Kidney epithelial cell (primary cell): ENCODE data around the gene VGLL4. TPM values are rescaled to one million over a fixed set of nuclear protein-coding genes. Genes with fewer than 3 reads are reported as not detected.
"Not testable (repeated sequence)": the region's sequence is repeated elsewhere in the genome, so short reads cannot be mapped to it uniquely, and the experiment has no call there.

Source experiments
- DNase-seq: peaks from one replicate; pipeline ENCODE4 v3.0.0-alpha.2; 2010; ENCODE audit warnings: low read depth
- H3K27me3 ChIP-seq: 2 replicates; pipeline ENCODE4 v1.6.0; 2011; ENCODE audit warnings: low read length; ENCODE audit not compliant: control insufficient read depth, insufficient read depth
- H3K36me3 ChIP-seq: 2 replicates; pipeline ENCODE4 v1.5.1; 2011; ENCODE audit warnings: low read length; ENCODE audit not compliant: control insufficient read depth, insufficient read depth
- H3K4me3 ChIP-seq: 2 replicates; pipeline ENCODE4 v1.5.1; 2011; ENCODE audit warnings: low read depth, mild to moderate bottlenecking, control low read depth, low read length
- total RNA-seq: library from RNA; depleted of rRNA; stranded (reverse); fragments of >200 nt; gene quantifications from 2 replicates; pipeline ENCODE4 v1.2.3, GENCODE V29; 2015
- TF ChIP-seq, protein P1 (sequence below): IDR thresholded peaks from 2 replicates; pipeline ENCODE4 v1.5.1; 2011; ENCODE audit warnings: mild to moderate bottlenecking, moderate library complexity, low read length, control low read depth, inconsistent platforms; ENCODE audit not compliant: insufficient read depth, poor library complexity, severe bottlenecking

Gene VGLL4
- total RNA-seq, 1 donor from 2014 or later = 96.3 TPM

DNA sequence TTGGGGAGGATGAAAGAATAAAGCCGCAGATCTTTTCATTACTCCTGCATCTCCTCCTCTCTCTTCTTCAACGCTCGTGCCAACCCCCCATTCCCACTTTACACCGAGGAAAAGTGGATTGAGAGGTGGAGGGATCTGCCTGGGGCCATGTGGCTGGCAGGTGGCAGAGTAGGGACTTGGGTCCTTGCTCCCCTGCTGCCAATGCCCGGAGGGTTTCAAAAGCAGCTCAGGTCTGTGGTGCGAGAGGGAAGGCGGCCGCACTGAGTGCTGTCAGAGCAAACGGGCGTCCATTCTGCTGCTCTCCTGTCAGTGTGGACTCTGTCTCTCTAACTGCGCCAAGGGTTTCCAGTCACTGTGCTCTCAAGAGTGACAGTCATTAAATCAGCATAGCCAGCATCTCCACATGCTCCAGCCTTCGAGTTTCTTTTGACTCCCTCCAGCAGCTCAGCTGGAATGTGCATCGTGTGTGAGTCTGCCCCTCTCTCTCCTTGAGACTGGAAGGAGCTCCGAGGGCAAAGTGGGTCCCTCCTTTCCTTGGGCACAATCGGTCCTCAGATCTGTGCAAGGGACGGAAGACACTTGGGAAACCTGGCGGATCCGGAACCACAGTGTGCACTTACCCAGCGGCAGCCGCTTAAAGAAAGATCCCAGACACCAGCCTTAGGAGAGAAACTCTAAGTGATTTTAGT lies 68.6 kb downstream of the VGLL4 start:
- TF ChIP-seq, protein P1, sequence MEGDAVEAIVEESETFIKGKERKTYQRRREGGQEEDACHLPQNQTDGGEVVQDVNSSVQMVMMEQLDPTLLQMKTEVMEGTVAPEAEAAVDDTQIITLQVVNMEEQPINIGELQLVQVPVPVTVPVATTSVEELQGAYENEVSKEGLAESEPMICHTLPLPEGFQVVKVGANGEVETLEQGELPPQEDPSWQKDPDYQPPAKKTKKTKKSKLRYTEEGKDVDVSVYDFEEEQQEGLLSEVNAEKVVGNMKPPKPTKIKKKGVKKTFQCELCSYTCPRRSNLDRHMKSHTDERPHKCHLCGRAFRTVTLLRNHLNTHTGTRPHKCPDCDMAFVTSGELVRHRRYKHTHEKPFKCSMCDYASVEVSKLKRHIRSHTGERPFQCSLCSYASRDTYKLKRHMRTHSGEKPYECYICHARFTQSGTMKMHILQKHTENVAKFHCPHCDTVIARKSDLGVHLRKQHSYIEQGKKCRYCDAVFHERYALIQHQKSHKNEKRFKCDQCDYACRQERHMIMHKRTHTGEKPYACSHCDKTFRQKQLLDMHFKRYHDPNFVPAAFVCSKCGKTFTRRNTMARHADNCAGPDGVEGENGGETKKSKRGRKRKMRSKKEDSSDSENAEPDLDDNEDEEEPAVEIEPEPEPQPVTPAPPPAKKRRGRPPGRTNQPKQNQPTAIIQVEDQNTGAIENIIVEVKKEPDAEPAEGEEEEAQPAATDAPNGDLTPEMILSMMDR = no peak
- H3K4me3 ChIP-seq = no peak overlapping the region
- peaks cover 2% of the 10 kb centered on the region for H3K36me3 ChIP-seq
- no peak for DNase-seq
- no peaks in the 10 kb centered on the region for H3K27me3 ChIP-seq

DNA sequence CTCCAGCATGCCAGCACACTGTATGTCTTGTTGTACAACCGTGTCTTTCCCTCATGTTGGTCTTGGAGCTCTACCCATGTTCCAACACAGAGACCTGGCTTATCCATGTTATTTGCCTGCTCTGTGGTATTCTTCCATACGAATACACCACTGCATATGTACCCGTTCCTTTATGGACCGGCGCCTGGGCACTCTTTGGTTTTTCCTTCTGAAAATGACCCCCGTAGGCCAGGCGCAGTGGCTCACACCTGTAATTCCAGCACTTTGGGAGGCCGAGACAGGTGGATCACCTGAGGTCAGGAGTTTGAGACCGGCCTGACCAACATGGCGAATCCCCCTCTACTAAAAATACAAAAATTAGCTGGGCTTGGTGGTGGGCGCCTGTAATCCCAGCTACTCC lies 71.1 kb downstream of the VGLL4 start:
- H3K27me3 ChIP-seq, H3K36me3 ChIP-seq, DNase-seq, H3K4me3 ChIP-seq: not testable (repeated sequence)

DNA sequence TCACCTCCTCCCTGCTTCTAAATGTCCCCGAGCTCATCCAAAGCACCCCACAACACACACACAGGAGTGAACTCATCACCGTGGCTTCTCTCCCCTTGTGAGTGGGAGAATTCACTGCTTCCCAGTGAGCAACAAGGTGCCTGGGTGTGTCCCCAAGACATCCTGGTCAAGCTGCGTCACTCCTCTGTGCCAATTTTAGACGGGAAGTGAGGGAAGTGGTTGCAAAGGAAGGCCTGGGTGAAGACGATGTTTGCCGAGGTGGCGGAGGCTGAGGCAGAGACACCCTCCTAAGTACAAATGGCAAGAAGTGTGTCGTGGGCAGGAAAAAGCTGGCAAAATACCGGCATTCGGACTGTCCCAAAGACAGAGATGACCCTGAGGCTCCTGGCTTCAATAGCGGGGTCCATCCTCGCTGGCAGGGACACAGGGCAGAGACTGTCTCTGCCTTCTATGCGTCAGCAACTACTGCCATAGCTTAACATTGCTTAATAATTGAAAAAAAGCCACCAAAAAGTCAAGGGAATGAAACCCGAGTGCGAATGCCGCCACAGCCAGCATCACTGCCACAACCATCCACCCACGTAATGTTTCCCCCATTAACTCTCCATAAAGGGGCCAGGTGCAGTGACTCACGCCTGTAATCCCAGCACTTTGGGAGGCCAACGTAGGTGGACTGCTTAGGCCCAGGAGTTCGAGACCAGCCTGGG lies 72.8 kb downstream of the VGLL4 start:
- H3K27me3 ChIP-seq = no peaks in the 10 kb centered on the region
- no peak for DNase-seq
- no peak overlapping the region for H3K4me3 ChIP-seq
- H3K36me3 ChIP-seq = peaks cover 3% of the 10 kb centered on the region
- TF ChIP-seq, protein P1 = no peak

- no peak overlapping the region for H3K4me3 ChIP-seq
- H3K27me3 ChIP-seq = no peaks in the 10 kb centered on the region
- H3K36me3 ChIP-seq = peaks cover 3% of the 10 kb centered on the region
- TF ChIP-seq, protein P1 = no peak
- no peak for DNase-seq
These were observed 73.5 kb downstream of the VGLL4 start for GRCh38 chr3:11570251-11570650.

- Histone ChIP-seq H3K36me3 (peaks cover 1% of the 10 kb centered on the region), H3K4me3 (no peak overlapping the region), H3K27me3 (no peaks in the 10 kb centered on the region)
- TF ChIP-seq, protein P1 = no peak
- DNase-seq = no peak
These were observed 74.5 kb downstream of the VGLL4 start for GRCh38 chr3:11569156-11569741.

GRCh38 chr3:11568503-11569155 lies 75.1 kb downstream of the VGLL4 start:
- DNase-seq = peak; percentile 86
- Histone ChIP-seq H3K4me3 (no peak overlapping the region), H3K36me3 (peaks cover 1% of the 10 kb centered on the region), H3K27me3 (no peaks in the 10 kb centered on the region)
- TF ChIP-seq, protein P1 = no peak
